SK-N-MC (cell line): ENCODE data around the gene SUSD2.

ENCODE experiments used
- EZH2 ChIP-seq: fragments of 200-600 bp; sonication (generic); IDR thresholded peaks from one replicate; pipeline ENCODE4 v1.6.1; 2017; ENCODE audit warnings: antibody characterized with exemption
- FOXP2 ChIP-seq: optimal IDR thresholded peaks from 2 replicates; pipeline ENCODE3; 2011; ENCODE audit warnings: mild to moderate bottlenecking, moderate library complexity; ENCODE audit not compliant: insufficient read depth; ENCODE audit errors: extremely low read length, control extremely low read depth
- POLR2AphosphoS5 ChIP-seq: IDR thresholded peaks from 2 replicates; pipeline ENCODE4 v1.6.1; 2012; ENCODE audit warnings: mild to moderate bottlenecking, low read depth, low read length, borderline replicate concordance

- TF ChIP-seq EZH2 (no peak), POLR2AphosphoS5 (no peak), FOXP2 (no peak)
Measured at GRCh38 chr22:24186892-24187670, 5.8 kb downstream of the SUSD2 start.
